MM.1S (cell line): Measurements from ENCODE around the gene CD300LB.

ENCODE experiments used
- DNase-seq: peaks from one replicate; pipeline ENCODE4 v3.0.0-alpha.2; 2015
- H2AFZ ChIP-seq: fragments of 300-600 bp; sonication (generic); 2 replicates; pipeline ENCODE4 v1.6.0; 2016; ENCODE audit warnings: antibody characterized with exemption, low read length
- H3F3A ChIP-seq: fragments of 300-600 bp; sonication (generic); 2 replicates; pipeline ENCODE4 v1.6.1; 2016; ENCODE audit warnings: mild to moderate bottlenecking, antibody characterized with exemption, low read length, moderate library complexity, mixed read lengths; ENCODE audit not compliant: insufficient read depth
- H3K27ac ChIP-seq: fragments of 300-600 bp; sonication (generic); 2 replicates; pipeline ENCODE4 v1.5.1; 2016; ENCODE audit warnings: mild to moderate bottlenecking, low read length
- H3K27me3 ChIP-seq: fragments of 300-600 bp; sonication (generic); replicated peaks from 2 replicates; pipeline ENCODE4 v1.6.0; 2016; ENCODE audit warnings: low read length; ENCODE audit not compliant: insufficient read depth
- H3K36me3 ChIP-seq: fragments of 300-600 bp; sonication (generic); replicated peaks from 2 replicates; pipeline ENCODE4 v1.6.1; 2016; ENCODE audit warnings: mild to moderate bottlenecking, low read length, mixed read lengths; ENCODE audit not compliant: insufficient read depth
- H3K4me1 ChIP-seq: fragments of 300-600 bp; sonication (generic); 2 replicates; pipeline ENCODE4 v1.6.1; 2016; ENCODE audit warnings: low read length, mixed read lengths
- H3K4me2 ChIP-seq: fragments of 300-600 bp; sonication (generic); 2 replicates; pipeline ENCODE4 v1.6.0; 2016; ENCODE audit warnings: low read depth, low read length
- H3K4me3 ChIP-seq: fragments of 300-600 bp; sonication (generic); 2 replicates; pipeline ENCODE4 v1.5.1; 2016; ENCODE audit warnings: low read length, mixed read lengths
- H3K79me2 ChIP-seq: fragments of 300-600 bp; sonication (generic); 2 replicates; pipeline ENCODE4 v1.6.1; 2016; ENCODE audit warnings: mixed run types, low read length, mixed read lengths
- H3K9ac ChIP-seq: fragments of 300-600 bp; sonication (generic); 2 replicates; pipeline ENCODE4 v1.6.1; 2016; ENCODE audit warnings: low read length, mixed read lengths
- H3K9me2 ChIP-seq: fragments of 300-600 bp; sonication (generic); replicated peaks from 2 replicates; pipeline ENCODE4 v1.6.1; 2016; ENCODE audit warnings: mild to moderate bottlenecking, low read length, mixed read lengths; ENCODE audit not compliant: insufficient read depth
- H3K9me3 ChIP-seq: fragments of 300-600 bp; sonication (generic); replicated peaks from 2 replicates; pipeline ENCODE4 v1.6.1; 2016; ENCODE audit warnings: mild to moderate bottlenecking, low read length, mixed read lengths; ENCODE audit not compliant: insufficient read depth
- H4K20me1 ChIP-seq: fragments of 300-600 bp; sonication (generic); 2 replicates; pipeline ENCODE4 v1.6.1; 2016; ENCODE audit warnings: mild to moderate bottlenecking, low read length, moderate library complexity, mixed read lengths; ENCODE audit not compliant: insufficient read depth
- EZH2 ChIP-seq: fragments of 300-600 bp; sonication (generic); optimal IDR thresholded peaks from 2 replicates; pipeline ENCODE3; 2017; ENCODE audit warnings: low read depth, mild to moderate bottlenecking, antibody characterized with exemption, low read length, mixed read lengths
- EZH2phosphoT487 ChIP-seq: fragments of 300-600 bp; sonication (generic); IDR thresholded peaks from 2 replicates; pipeline ENCODE4 v1.6.1; 2018; ENCODE audit warnings: antibody characterized with exemption, low read length
- TF ChIP-seq, protein P1 (sequence below): fragments of 300-600 bp; sonication (generic); IDR thresholded peaks from 2 replicates; pipeline ENCODE4 v1.5.1; 2016; ENCODE audit warnings: antibody characterized with exemption, low read length, mixed read lengths

CD300LB gene

DNA sequence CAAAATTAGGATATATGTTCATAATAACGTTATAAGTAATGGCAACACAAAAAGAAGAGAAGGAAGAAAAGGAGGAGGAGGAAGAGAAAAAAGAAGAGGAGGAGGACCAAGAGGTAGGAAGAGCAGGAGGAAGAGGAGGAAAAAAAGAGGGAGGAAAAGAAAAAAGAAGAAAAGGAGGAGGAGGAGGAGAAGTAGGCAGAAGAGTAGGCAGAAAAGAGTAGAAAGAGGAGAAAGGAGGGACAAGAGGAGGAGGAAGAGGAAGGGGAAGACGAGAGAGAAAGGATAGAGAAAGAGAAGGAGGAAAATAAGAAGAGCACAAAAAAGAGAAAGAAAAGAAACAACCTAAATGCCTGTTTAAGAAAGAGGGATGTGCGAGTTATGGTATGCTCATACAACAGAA lies 5.6 kb upstream of the CD300LB start:
- Histone ChIP-seq H3K4me2 (no peak overlapping the region), H3K4me3 (no peak overlapping the region), H3F3A (no peaks in the 10 kb centered on the region), H3K79me2 (no peaks in the 10 kb centered on the region), H3K9ac (no peak overlapping the region), H3K36me3 (no peaks in the 10 kb centered on the region), H3K9me2 (no peaks in the 10 kb centered on the region), H3K4me1 (no peaks in the 10 kb centered on the region), H3K27ac (no peak overlapping the region), H3K27me3 (peaks cover 99% of the 10 kb centered on the region), H4K20me1 (no peaks in the 10 kb centered on the region), H3K9me3 (no peaks in the 10 kb centered on the region), H2AFZ (no peak overlapping the region)
- TF ChIP-seq, protein P1, sequence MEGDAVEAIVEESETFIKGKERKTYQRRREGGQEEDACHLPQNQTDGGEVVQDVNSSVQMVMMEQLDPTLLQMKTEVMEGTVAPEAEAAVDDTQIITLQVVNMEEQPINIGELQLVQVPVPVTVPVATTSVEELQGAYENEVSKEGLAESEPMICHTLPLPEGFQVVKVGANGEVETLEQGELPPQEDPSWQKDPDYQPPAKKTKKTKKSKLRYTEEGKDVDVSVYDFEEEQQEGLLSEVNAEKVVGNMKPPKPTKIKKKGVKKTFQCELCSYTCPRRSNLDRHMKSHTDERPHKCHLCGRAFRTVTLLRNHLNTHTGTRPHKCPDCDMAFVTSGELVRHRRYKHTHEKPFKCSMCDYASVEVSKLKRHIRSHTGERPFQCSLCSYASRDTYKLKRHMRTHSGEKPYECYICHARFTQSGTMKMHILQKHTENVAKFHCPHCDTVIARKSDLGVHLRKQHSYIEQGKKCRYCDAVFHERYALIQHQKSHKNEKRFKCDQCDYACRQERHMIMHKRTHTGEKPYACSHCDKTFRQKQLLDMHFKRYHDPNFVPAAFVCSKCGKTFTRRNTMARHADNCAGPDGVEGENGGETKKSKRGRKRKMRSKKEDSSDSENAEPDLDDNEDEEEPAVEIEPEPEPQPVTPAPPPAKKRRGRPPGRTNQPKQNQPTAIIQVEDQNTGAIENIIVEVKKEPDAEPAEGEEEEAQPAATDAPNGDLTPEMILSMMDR = no peak
- TF ChIP-seq EZH2 = no peak
- no peak for TF ChIP-seq EZH2phosphoT487
- DNase-seq = no peak

DNA sequence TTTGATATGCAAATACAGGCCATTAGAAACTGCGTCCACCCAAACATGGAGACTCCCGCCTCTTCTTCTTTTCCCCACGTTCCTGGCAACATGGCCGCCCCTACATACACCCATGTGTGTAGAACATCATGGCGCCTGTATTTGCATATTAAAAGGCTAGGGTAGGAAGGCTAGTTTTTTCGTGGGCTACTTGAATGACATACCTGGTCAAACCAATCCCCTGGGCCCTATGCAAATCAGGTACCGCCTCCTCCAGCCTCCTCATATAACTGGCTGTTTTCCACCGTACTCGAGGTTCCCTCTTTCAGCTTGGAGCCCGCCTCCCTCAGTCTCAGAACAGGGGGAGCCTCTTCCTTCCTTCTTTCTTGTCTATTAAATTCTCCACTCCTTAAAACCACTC lies 840 bp upstream of the CD300LB start:
- H3K4me2 ChIP-seq = peak overlapping the region; percentile 30; the same call in 1 of the 2 replicates
- DNase-seq = peak; percentile 34

DNA sequence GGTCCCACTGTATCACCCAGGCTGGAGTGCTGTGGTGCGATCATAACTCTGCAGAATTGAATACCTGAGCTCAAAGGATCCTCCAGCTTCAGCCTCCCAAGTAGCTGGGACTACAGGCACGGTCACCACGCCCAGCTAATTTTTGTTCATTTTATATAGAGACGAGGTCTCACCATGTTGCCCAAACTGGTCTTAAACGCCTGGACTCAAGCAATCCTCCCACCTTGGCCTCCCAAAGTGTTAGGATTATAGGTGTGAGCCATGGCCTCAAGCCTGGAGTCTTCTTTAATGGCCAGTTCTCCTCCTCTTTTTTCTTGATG lies 484 bp downstream of the CD300LB start:
- Histone ChIP-seq H3K27me3 (peaks cover 98% of the 10 kb centered on the region), H3K4me2 (no peak overlapping the region), H3K9me3 (no peaks in the 10 kb centered on the region), H3K9ac (no peak overlapping the region), H3K4me3 (no peak overlapping the region), H2AFZ (no peak overlapping the region), H3K4me1 (no peaks in the 10 kb centered on the region), H4K20me1 (no peaks in the 10 kb centered on the region), H3K79me2 (no peaks in the 10 kb centered on the region), H3K36me3 (no peaks in the 10 kb centered on the region), H3K9me2 (no peaks in the 10 kb centered on the region), H3K27ac (no peak overlapping the region), H3F3A (no peaks in the 10 kb centered on the region)
- TF ChIP-seq, protein P1 = no peak
- no peak for TF ChIP-seq EZH2
- no peak for TF ChIP-seq EZH2phosphoT487
- no peak for DNase-seq

More for the DNA sequence above, 840 bp upstream of the CD300LB start:
- H2AFZ ChIP-seq = no peak overlapping the region
- peaks cover 98% of the 10 kb centered on the region for H3K27me3 ChIP-seq
- H3K9ac ChIP-seq = no peak overlapping the region
- H3K9me2 ChIP-seq = no peaks in the 10 kb centered on the region
- H3F3A ChIP-seq = no peaks in the 10 kb centered on the region
- no peaks in the 10 kb centered on the region for H3K79me2 ChIP-seq
- no peaks in the 10 kb centered on the region for H3K36me3 ChIP-seq
- H3K4me3 ChIP-seq = no peak overlapping the region
- TF ChIP-seq EZH2phosphoT487 (no peak), EZH2 (no peak)
- TF ChIP-seq, protein P1 = no peak
- H3K27ac ChIP-seq = no peak overlapping the region
- no peaks in the 10 kb centered on the region for H3K4me1 ChIP-seq
- H4K20me1 ChIP-seq = no peaks in the 10 kb centered on the region
- no peaks in the 10 kb centered on the region for H3K9me3 ChIP-seq
